NCI-H2196 (cell line): ENCODE results near the gene SLA2.
"Not testable (repeated sequence)": the region's sequence is repeated elsewhere in the genome, so short reads cannot be mapped to it uniquely, and the experiment has no call there.

Experiments used
- DNase-seq: peaks from one replicate; lab custom pipeline; 2025; ENCODE audit not compliant: unreplicated experiment; lab: John Stamatoyannopoulos, UW

SLA2 gene

GRCh38 chr20:36645998-36646397 lies at the start of gene SLA2:
TSS of gene SLA2 (minus strand) at chr20:36646196. CDS start at chr20:36641335, 4,861 bp downstream.
- no peak for DNase-seq

- not testable (repeated sequence) for DNase-seq
These were observed 49.5 kb upstream of the SLA2 start for GRCh38 chr20:36695467-36695866.

GRCh38 chr20:36688630-36689029 lies 42.6 kb upstream of the SLA2 start:
- no peak for DNase-seq

GRCh38 chr20:36687850-36688249 lies 41.9 kb upstream of the SLA2 start:
- DNase-seq: no peak

- no peak for DNase-seq
These were observed 40.9 kb upstream of the SLA2 start for GRCh38 chr20:36686944-36687343.

GRCh38 chr20:36686504-36686903 lies 40.5 kb upstream of the SLA2 start:
- no peak for DNase-seq

GRCh38 chr20:36684747-36685146 lies 38.8 kb upstream of the SLA2 start:
- no peak for DNase-seq

GRCh38 chr20:36682311-36682710 lies 36.3 kb upstream of the SLA2 start:
- DNase-seq: no peak

GRCh38 chr20:36677422-36677771 lies 31.4 kb upstream of the SLA2 start:
- no peak for DNase-seq

- no peak for DNase-seq
These were observed 30.9 kb upstream of the SLA2 start for GRCh38 chr20:36676701-36677421.

GRCh38 chr20:36675545-36675944 lies 29.5 kb upstream of the SLA2 start:
- DNase-seq: not testable (repeated sequence)

- no peak for DNase-seq
These were observed 27.0 kb upstream of the SLA2 start for GRCh38 chr20:36672991-36673390.

GRCh38 chr20:36670665-36671357 lies 24.8 kb upstream of the SLA2 start:
- no peak for DNase-seq

- DNase-seq: no peak
These were observed 20.3 kb upstream of the SLA2 start for GRCh38 chr20:36666181-36666740.

- DNase-seq: no peak
These were observed 17.0 kb upstream of the SLA2 start for GRCh38 chr20:36663031-36663430.

GRCh38 chr20:36658300-36658699 lies 12.3 kb upstream of the SLA2 start:
- no peak for DNase-seq

GRCh38 chr20:36656733-36657132 lies 10.7 kb upstream of the SLA2 start:
- DNase-seq: no peak

GRCh38 chr20:36655004-36655403 lies 9.0 kb upstream of the SLA2 start:
- DNase-seq: no peak

- no peak for DNase-seq
These were observed 8.5 kb upstream of the SLA2 start for GRCh38 chr20:36654506-36654905.

- DNase-seq: no peak
These were observed 7.5 kb upstream of the SLA2 start for GRCh38 chr20:36653456-36653855.

GRCh38 chr20:36647196-36648121 lies 1.5 kb upstream of the SLA2 start:
- DNase-seq: no peak
